GM21529 (cell line): Measurements from ENCODE around the gene XRRA1.
"Not testable (repeated sequence)": the region's sequence is repeated elsewhere in the genome, so short reads cannot be mapped to it uniquely, and the experiment has no call there.

Experiments used
- ATAC-seq: cut with Tn5 transposase; IDR thresholded peaks from one replicate; pipeline ENCODE4 v1.9.1; 2021; ENCODE audit not compliant: unreplicated experiment

Gene XRRA1

GRCh38 chr11:74902342-74902741 lies 46.5 kb downstream of the XRRA1 start:
- no peak for ATAC-seq

GRCh38 chr11:74896311-74896710 lies 52.6 kb downstream of the XRRA1 start:
- no peak for ATAC-seq

- no peak for ATAC-seq
Measured at GRCh38 chr11:74895340-74896116, 53.4 kb downstream of the XRRA1 start.

GRCh38 chr11:74893015-74893414 lies 55.9 kb downstream of the XRRA1 start:
- ATAC-seq = not testable (repeated sequence)

GRCh38 chr11:74877132-74877531 lies 71.8 kb downstream of the XRRA1 start:
- no peak for ATAC-seq

- no peak for ATAC-seq
Measured at GRCh38 chr11:74871037-74871436, 77.9 kb downstream of the XRRA1 start.

- ATAC-seq = no peak
Measured at GRCh38 chr11:74870485-74870884, 78.4 kb downstream of the XRRA1 start.

GRCh38 chr11:74866557-74866956 lies 82.3 kb downstream of the XRRA1 start:
- no peak for ATAC-seq

GRCh38 chr11:74863410-74863809 lies 85.5 kb downstream of the XRRA1 start:
- ATAC-seq = no peak

- no peak for ATAC-seq
Measured at GRCh38 chr11:74860743-74861142, 88.1 kb downstream of the XRRA1 start.

- no peak for ATAC-seq
Measured at GRCh38 chr11:74853223-74853622, 95.7 kb downstream of the XRRA1 start.

- ATAC-seq = no peak
Measured at GRCh38 chr11:74849525-74850391, 99.1 kb downstream of the XRRA1 start.

- no peak for ATAC-seq
Measured at GRCh38 chr11:74847895-74848294, 101.0 kb downstream of the XRRA1 start.

GRCh38 chr11:74847395-74847794 lies 101.5 kb downstream of the XRRA1 start:
- ATAC-seq = no peak

GRCh38 chr11:74846770-74847169 lies 102.1 kb downstream of the XRRA1 start:
- ATAC-seq = no peak

- ATAC-seq = no peak
Measured at GRCh38 chr11:74845978-74846517, 102.8 kb downstream of the XRRA1 start.

- no peak for ATAC-seq
Measured at GRCh38 chr11:74844865-74845264, 104.0 kb downstream of the XRRA1 start.

GRCh38 chr11:74844072-74844471 lies 104.8 kb downstream of the XRRA1 start:
- no peak for ATAC-seq

GRCh38 chr11:74842967-74843366 lies 105.9 kb downstream of the XRRA1 start:
- ATAC-seq = no peak

GRCh38 chr11:74840486-74840885 lies 108.4 kb downstream of the XRRA1 start:
- ATAC-seq = no peak

GRCh38 chr11:74839971-74840370 lies 108.9 kb downstream of the XRRA1 start:
- ATAC-seq = no peak

- ATAC-seq = no peak
Measured at GRCh38 chr11:74839446-74839845, 109.4 kb downstream of the XRRA1 start.
